K562 (cell line): Measurements from ENCODE around the gene VKORC1. TPM values are rescaled to one million over a fixed set of nuclear protein-coding genes. Genes with fewer than 3 reads are reported as not detected.

Source experiments
- HDGF ChIP-seq: fragments of 450-650 bp; IDR thresholded peaks from 2 replicates; pipeline ENCODE4 v1.6.1; 2016
- IRF2 ChIP-seq: sonication (generic); formaldehyde crosslinking; IDR thresholded peaks from 2 replicates; pipeline ENCODE4 v1.8.1; 2022; ENCODE audit warnings: mild to moderate bottlenecking, missing genetic modification reagents
- MXI1 ChIP-seq: IDR thresholded peaks from 2 replicates; pipeline ENCODE4 v1.6.1; 2011; ENCODE audit warnings: low read depth, mild to moderate bottlenecking, improper control_type of control experiment, low read length
- MYC ChIP-seq, 2 experiments: fragments of 250-450 bp in 1 of 2; sonication (Bioruptor Pico) in 1 of 2; IDR thresholded peaks; 2 replicates each; pipeline versions ENCODE4 v1.5.1 to v1.6.1; 2012 to 2021; ENCODE audit warnings: low read depth in 2 of 2, borderline replicate concordance in 1 of 2, improper control_type of control experiment in 1 of 2, low read length in 1 of 2, mild to moderate bottlenecking in 1 of 2, moderate library complexity in 1 of 2
- NCOA6 ChIP-seq: fragments of 450-650 bp; IDR thresholded peaks from 2 replicates; pipeline ENCODE4 v1.6.1; 2017; ENCODE audit warnings: mild to moderate bottlenecking
- NFE2 ChIP-seq: IDR thresholded peaks from 2 replicates; pipeline ENCODE4 v1.6.1; 2014; ENCODE audit warnings: antibody characterized with exemption, low read depth
- POLR2AphosphoS2 ChIP-seq: IDR thresholded peaks from 2 replicates; pipeline ENCODE4 v1.6.1; 2012; ENCODE audit warnings: low read length, improper control_type of control experiment
- SMARCB1 ChIP-seq: IDR thresholded peaks from 2 replicates; pipeline ENCODE4 v1.6.1; 2011; ENCODE audit warnings: improper control_type of control experiment, low read depth; ENCODE audit not compliant: insufficient read length
- TEAD4 ChIP-seq, 2 experiments: sonication (generic) in 1 of 2; formaldehyde crosslinking in 1 of 2; IDR thresholded peaks; 2 replicates each; pipeline versions ENCODE4 v1.6.1 to v1.8.0; 2012 to 2022; ENCODE audit warnings: borderline replicate concordance in 1 of 2, inconsistent platforms in 1 of 2, low read length in 1 of 2, mild to moderate bottlenecking in 1 of 2, missing genetic modification reagents in 1 of 2
- ZNF212 ChIP-seq: fragments of 450-650 bp; formaldehyde crosslinking; IDR thresholded peaks from 2 replicates; pipeline ENCODE4 v1.4.0; 2020; ENCODE audit warnings: mild to moderate bottlenecking
- ZNF384 ChIP-seq: IDR thresholded peaks from 2 replicates; pipeline ENCODE4 v1.6.1; 2012; ENCODE audit warnings: low read depth, low read length, improper control_type of control experiment
- ZNF778 ChIP-seq: fragments of 450-650 bp; formaldehyde crosslinking; IDR thresholded peaks from 2 replicates; pipeline ENCODE4 v1.4.0; 2020; ENCODE audit warnings: mild to moderate bottlenecking, moderate library complexity
- polyA plus RNA-seq, 8 experiments: library from polyadenylated mRNA; depleted of rRNA in 4 of 8; stranded (reverse) in 5 of 8; unstranded in 3 of 8; fragments of >200 nt; fragmentation: Nextera tagmentation in 2 of 8; fragmentation: Illumina TruSeq in 1 of 8; extraction: Ambion mirVana in 2 of 8; extraction: Trizol in 1 of 8; gene quantifications; 2 replicates each; pipeline versions ENCODE4 v1.2.1 to v1.2.3, GENCODE V29; 2011 to 2014; ENCODE audit warnings: inconsistent platforms in 1 of 8, missing spikeins in 1 of 8
- total RNA-seq, 7 experiments: library from RNA; depleted of rRNA in 6 of 7; stranded (reverse); fragments of >200 nt in 6 of 7; fragmentation: Illumina TruSeq in 2 of 7; extraction: Trizol in 2 of 7; gene quantifications; 2 replicates each; pipeline versions ENCODE4 v1.2.1 to v1.2.3, GENCODE V29; 2011 to 2021; ENCODE audit warnings: low replicate concordance in 1 of 7
- TF ChIP-seq, protein P1 (sequence below): fragments of 150-350 bp; conservative IDR thresholded peaks from 2 replicates; pipeline ENCODE4 v1.6.1; 2014; ENCODE audit warnings: low read length
- TF ChIP-seq, protein P2 (sequence below): fragments of 450-650 bp; formaldehyde crosslinking; IDR thresholded peaks from 2 replicates; pipeline ENCODE4 v1.4.0; 2022; ENCODE audit warnings: missing genetic modification characterization
- TF ChIP-seq, protein P3 (sequence below): sonication (generic); formaldehyde crosslinking; IDR thresholded peaks from 2 replicates; pipeline ENCODE4 v1.8.0; 2022; ENCODE audit warnings: mild to moderate bottlenecking, missing genetic modification reagents
- TF ChIP-seq, protein P4 (sequence below): fragments of 250-450 bp; sonication (Bioruptor Pico); IDR thresholded peaks from 2 replicates; pipeline ENCODE4 v1.5.0; 2021; ENCODE audit warnings: mild to moderate bottlenecking, moderate library complexity

VKORC1 gene
- total and polyA plus RNA-seq, 9 of the 15 experiments (the other 6 are each of a cell fraction or from before 2014, with no cell fraction given) = 30.0 to 119 (median 62.1) TPM

DNA sequence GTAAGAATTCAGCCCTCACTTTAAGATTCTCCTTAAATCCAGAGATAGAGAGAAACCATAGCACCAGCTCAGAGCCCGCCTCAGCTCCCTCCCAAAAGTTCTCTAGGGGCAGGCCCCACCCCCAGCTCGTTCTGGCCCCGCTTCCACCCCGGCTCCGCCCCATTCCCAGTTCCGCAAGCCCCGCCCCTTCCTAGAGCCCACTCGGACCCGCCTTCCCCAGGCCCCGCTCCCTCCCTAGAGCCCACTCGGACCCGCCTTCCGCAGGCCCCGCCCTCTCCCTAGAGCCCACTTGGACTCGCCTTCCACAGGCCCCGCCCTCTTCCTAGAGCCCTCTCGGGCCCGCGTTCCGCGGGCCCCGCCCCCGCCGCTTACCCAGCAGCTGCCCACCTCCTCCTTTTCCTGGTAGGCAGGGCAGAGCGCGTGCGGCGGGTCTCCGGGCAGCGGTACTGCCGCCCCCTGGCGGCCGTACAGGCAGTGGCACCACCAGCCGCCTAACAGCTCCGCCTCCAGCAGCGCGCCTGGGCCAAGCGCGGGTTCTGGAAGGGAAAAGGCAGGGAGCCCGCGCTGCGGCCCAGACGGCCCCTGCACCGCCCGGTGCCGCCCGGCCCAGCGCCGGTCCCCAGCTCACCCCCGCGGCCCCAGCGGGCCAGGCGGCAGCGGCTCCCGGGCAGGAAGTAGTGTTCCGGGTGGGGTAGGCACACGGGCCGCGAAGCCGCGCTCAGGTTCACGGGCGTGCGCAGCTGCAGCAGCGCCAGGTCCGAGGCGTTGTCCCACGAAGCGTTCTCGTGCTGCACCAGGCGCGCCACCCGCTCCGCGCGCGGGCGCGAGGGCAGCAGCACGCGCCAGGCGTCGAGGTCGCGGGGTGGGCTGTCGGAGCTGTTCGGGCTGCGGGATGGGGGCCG is 47.8 kb upstream of the VKORC1 start (continued):
- TF ChIP-seq, protein P1, sequence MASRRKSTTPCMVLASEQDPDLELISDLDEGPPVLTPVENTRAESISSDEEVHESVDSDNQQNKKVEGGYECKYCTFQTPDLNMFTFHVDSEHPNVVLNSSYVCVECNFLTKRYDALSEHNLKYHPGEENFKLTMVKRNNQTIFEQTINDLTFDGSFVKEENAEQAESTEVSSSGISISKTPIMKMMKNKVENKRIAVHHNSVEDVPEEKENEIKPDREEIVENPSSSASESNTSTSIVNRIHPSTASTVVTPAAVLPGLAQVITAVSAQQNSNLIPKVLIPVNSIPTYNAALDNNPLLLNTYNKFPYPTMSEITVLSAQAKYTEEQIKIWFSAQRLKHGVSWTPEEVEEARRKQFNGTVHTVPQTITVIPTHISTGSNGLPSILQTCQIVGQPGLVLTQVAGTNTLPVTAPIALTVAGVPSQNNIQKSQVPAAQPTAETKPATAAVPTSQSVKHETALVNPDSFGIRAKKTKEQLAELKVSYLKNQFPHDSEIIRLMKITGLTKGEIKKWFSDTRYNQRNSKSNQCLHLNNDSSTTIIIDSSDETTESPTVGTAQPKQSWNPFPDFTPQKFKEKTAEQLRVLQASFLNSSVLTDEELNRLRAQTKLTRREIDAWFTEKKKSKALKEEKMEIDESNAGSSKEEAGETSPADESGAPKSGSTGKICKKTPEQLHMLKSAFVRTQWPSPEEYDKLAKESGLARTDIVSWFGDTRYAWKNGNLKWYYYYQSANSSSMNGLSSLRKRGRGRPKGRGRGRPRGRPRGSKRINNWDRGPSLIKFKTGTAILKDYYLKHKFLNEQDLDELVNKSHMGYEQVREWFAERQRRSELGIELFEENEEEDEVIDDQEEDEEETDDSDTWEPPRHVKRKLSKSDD = no peak
- no peak for TF ChIP-seq TEAD4 (IDR thresholded peaks at IDR 0.05; ENCODE audit: low read length)
- TF ChIP-seq TEAD4 (CRISPR knock-in tag; IDR thresholded peaks at IDR 0.05; ENCODE audit: borderline replicate concordance) = no peak
- no peak for TF ChIP-seq IRF2 (CRISPR knock-in tag)
- no peak for TF ChIP-seq SMARCB1
- TF ChIP-seq ZNF384 = 0 out of 2 replicates have a peak, but pooled peaks have one; percentile 19
- no peak for TF ChIP-seq NFE2
- TF ChIP-seq, protein P2, sequence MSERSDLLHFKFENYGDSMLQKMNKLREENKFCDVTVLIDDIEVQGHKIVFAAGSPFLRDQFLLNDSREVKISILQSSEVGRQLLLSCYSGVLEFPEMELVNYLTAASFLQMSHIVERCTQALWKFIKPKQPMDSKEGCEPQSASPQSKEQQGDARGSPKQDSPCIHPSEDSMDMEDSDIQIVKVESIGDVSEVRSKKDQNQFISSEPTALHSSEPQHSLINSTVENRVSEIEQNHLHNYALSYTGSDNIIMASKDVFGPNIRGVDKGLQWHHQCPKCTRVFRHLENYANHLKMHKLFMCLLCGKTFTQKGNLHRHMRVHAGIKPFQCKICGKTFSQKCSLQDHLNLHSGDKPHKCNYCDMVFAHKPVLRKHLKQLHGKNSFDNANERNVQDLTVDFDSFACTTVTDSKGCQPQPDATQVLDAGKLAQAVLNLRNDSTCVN (CRISPR knock-in tag) = no peak
- TF ChIP-seq MXI1 = 0 out of 2 replicates have a peak, but pooled peaks have one; percentile 31
- TF ChIP-seq MYC (IDR thresholded peaks at IDR 0.05; ENCODE audit: low read depth, low read length) = peak; percentile 98
- TF ChIP-seq MYC (CRISPR knock-in tag; IDR thresholded peaks at IDR 0.05; ENCODE audit: borderline replicate concordance, low read depth) = no peak
- TF ChIP-seq NCOA6 = no peak
- TF ChIP-seq, protein P3, sequence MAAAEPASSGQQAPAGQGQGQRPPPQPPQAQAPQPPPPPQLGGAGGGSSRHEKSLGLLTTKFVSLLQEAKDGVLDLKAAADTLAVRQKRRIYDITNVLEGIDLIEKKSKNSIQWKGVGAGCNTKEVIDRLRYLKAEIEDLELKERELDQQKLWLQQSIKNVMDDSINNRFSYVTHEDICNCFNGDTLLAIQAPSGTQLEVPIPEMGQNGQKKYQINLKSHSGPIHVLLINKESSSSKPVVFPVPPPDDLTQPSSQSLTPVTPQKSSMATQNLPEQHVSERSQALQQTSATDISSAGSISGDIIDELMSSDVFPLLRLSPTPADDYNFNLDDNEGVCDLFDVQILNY (CRISPR knock-in tag) = no peak
- TF ChIP-seq HDGF = no peak
- no peak for TF ChIP-seq POLR2AphosphoS2
- TF ChIP-seq, protein P4, sequence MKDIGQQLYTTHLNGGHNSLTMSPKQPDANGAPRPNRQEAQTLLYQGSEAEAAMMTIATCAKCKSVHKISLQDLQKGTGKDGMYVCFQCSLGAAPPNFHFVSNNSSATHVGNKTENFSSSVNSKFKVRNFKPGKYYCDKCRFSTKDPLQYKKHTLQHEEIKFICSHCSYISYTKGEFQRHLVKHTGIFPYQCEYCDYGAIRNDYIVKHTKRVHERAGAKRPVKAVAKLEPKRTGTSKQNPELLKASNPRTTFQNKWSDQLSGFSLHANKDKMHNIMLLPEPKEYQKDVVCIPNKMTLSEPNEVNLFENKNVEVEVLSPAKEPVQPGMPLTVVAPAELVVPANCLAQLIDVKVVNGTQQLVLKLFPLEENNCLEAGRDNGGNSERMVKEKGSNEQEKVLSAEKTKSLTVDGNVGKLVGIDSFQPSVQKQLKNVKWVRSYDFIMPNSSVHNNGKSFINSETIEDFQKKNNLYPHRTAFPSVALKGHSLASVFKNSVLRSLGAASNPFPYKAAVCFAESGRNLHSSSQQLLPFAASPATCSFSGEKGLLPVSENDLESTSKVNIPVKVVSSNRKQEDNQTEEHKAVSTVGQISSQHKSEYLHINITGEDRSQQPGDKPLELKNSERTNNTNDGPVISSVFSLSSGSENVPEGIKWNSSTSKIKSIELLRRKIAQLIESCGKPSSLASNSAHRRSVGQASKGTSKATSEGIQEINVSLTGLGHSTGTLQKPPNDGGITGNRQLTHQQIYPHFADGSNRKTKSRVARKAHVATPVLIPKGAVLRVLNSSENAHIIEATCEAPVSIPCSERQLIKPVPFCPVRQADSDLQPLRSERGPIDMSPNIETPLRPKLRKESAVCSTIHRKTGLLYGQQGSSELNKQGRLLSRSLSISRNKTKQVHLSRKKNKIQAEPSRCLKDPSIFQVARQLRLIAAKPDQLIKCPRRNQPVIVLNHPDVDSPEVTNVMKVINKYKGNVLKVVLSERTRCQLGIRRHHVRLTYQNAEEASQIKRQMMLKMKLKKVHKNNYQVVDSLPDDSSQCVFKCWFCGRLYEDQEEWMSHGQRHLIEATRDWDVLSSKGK (CRISPR knock-in tag) = no peak
- TF ChIP-seq ZNF212 (CRISPR knock-in tag) = no peak
- no peak for TF ChIP-seq ZNF778 (CRISPR knock-in tag)
